GM12864 (cell line): ENCODE results near the gene DISP3.

Experiments used
- DNase-seq: peaks from one replicate; pipeline ENCODE4 v3.0.0-alpha.2; 2011; ENCODE audit warnings: low read depth
- H3K4me3 ChIP-seq: 2 replicates; pipeline ENCODE4 v1.5.1; 2011; ENCODE audit warnings: mild to moderate bottlenecking, low read depth, low read length, control low read depth
- CTCF ChIP-seq: IDR thresholded peaks from 2 replicates; pipeline ENCODE4 v1.5.1; 2011; ENCODE audit warnings: low read depth, mild to moderate bottlenecking, moderate library complexity, low read length, control low read depth, inconsistent platforms; ENCODE audit errors: missing control alignments

The DISP3 gene

GRCh38 chr1:11500881-11501280 is 21.9 kb downstream of the DISP3 start:
- H3K4me3 ChIP-seq, result no peak overlapping the region
- DNase-seq, result no peak
- no peak for TF ChIP-seq CTCF

DNA sequence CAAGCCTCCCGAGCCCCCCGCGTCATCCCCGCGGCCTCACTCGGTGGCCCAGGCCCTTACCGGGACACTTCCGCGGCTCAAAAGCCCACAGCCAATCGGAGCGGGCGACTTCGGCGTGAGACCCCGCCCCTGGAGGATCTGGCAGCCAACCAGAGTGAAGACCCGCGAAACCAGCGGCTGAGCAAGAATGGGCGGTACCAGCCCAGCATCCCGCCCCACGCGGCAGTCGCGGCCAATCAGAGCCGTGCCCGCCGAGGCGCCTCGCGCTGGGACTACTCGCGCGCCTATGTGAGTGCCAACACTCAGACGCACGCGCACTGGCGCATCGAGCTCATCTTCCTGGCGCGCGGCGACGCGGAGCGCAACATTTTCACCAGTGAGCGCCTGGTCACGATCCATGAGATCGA is 22.5 kb downstream of the DISP3 start:
- TF ChIP-seq CTCF, result no peak
- no peak overlapping the region for H3K4me3 ChIP-seq
- DNase-seq, result no peak

GRCh38 chr1:11501906-11502485 is 23.0 kb downstream of the DISP3 start:
- DNase-seq, result no peak
- no peak for TF ChIP-seq CTCF

DNA sequence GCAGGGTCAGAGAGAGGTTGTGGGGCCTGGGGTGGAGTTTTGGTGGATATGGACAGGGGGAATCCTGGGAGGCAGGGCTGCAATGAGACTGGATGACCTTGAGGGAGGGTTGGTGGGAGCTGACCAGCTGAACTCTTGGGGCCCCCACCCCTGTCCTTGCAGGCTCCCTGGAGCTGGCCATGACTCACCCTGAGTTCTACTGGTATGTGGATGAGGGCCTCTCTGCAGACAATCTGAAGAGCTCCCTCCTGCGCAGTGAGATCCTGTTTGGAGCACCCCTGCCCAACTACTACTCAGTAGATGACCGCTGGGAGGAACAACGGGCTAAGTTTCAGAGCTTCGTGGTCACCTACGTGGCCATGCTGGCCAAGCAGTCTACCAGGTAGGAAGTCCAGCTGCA is 23.6 kb downstream of the DISP3 start:
- H3K4me3 ChIP-seq, result no peak overlapping the region
- no peak for TF ChIP-seq CTCF
- DNase-seq, result no peak

More at GRCh38 chr1:11501906-11502485, 23.0 kb downstream of the DISP3 start:
- no peak overlapping the region for H3K4me3 ChIP-seq

- DNase-seq, result no peak
- H3K4me3 ChIP-seq, result no peak overlapping the region
- TF ChIP-seq CTCF, result no peak
Observed at GRCh38 chr1:11504599-11504998, 25.6 kb downstream of the DISP3 start.

- no peak for TF ChIP-seq CTCF
- DNase-seq, result no peak
- H3K4me3 ChIP-seq, result no peak overlapping the region
Observed at GRCh38 chr1:11505591-11506538, 26.9 kb downstream of the DISP3 start.
